HepG2 (cell line): ENCODE data around the gene NR2F6. TPM values are rescaled to one million over a fixed set of nuclear protein-coding genes. Genes with fewer than 3 reads are reported as not detected.

Source experiments
- AGO2 ChIP-seq: fragments of 200-400 bp; formaldehyde crosslinking; optimal IDR thresholded peaks from 2 replicates; pipeline ENCODE3; 2017; ENCODE audit warnings: mild to moderate bottlenecking, low read depth, low read length, moderate library complexity
- ARHGAP35 ChIP-seq: sonication (generic); formaldehyde crosslinking; IDR thresholded peaks from 2 replicates; pipeline ENCODE4 v1.9.0; 2022; ENCODE audit warnings: mild to moderate bottlenecking, inconsistent platforms, moderate library complexity, missing genetic modification reagents, borderline replicate concordance
- ARID2 ChIP-seq: sonication (generic); formaldehyde crosslinking; IDR thresholded peaks from 2 replicates; pipeline ENCODE4 v1.8.1; 2022; ENCODE audit warnings: mild to moderate bottlenecking, missing genetic modification reagents, borderline replicate concordance
- CEBPG ChIP-seq: IDR thresholded peaks from 2 replicates; pipeline ENCODE4 v1.6.1; 2016
- FOXK1 ChIP-seq: sonication (generic); formaldehyde crosslinking; IDR thresholded peaks from 2 replicates; pipeline ENCODE4 v1.4.0; 2020; ENCODE audit warnings: low read depth, missing genetic modification reagents, borderline replicate concordance
- KAT7 ChIP-seq: IDR thresholded peaks from 2 replicates; pipeline ENCODE4 v1.6.1; 2018; ENCODE audit warnings: borderline replicate concordance, missing compliant biosample characterization
- MAFK ChIP-seq, 2 experiments: IDR thresholded peaks in 1 of 2; conservative IDR thresholded peaks in 1 of 2; 2 replicates each; pipeline ENCODE4 v1.6.1; 2011; ENCODE audit warnings: improper control_type of control experiment in 2 of 2, low read length in 2 of 2
- NCOR1 ChIP-seq: fragments of 200-600 bp; sonication (generic); IDR thresholded peaks from 2 replicates; pipeline ENCODE4 v1.7.0; 2017; ENCODE audit warnings: antibody characterized with exemption, low read length, borderline replicate concordance
- NR2F1 ChIP-seq, 2 experiments: fragments of 450-650 bp in 1 of 2; formaldehyde crosslinking in 1 of 2; IDR thresholded peaks; 2 replicates each; pipeline versions ENCODE4 v1.5.0 to v1.6.1; 2016 to 2020; ENCODE audit warnings: mild to moderate bottlenecking in 1 of 2, missing compliant biosample characterization in 1 of 2, missing genetic modification reagents in 1 of 2, moderate library complexity in 1 of 2
- ZNF10 ChIP-seq: sonication (generic); formaldehyde crosslinking; IDR thresholded peaks from 2 replicates; pipeline ENCODE4 v1.4.0; 2020; ENCODE audit warnings: mild to moderate bottlenecking, low read depth, missing genetic modification reagents, borderline replicate concordance
- ZNF17 ChIP-seq: sonication (generic); formaldehyde crosslinking; IDR thresholded peaks from 2 replicates; pipeline ENCODE4 v1.5.0; 2020; ENCODE audit warnings: mild to moderate bottlenecking, missing genetic modification reagents
- ZNF607 ChIP-seq: sonication (generic); formaldehyde crosslinking; IDR thresholded peaks from 2 replicates; pipeline ENCODE4 v1.5.1; 2020; ENCODE audit warnings: missing genetic modification reagents, mild to moderate bottlenecking, borderline replicate concordance
- ZSCAN31 ChIP-seq: sonication (generic); formaldehyde crosslinking; IDR thresholded peaks from 2 replicates; pipeline ENCODE4 v1.5.0; 2020; ENCODE audit warnings: low read depth, mild to moderate bottlenecking, missing genetic modification reagents
- polyA plus RNA-seq, 8 experiments: library from polyadenylated mRNA; depleted of rRNA in 3 of 8; stranded (reverse) in 7 of 8; unstranded in 1 of 8; fragments of >200 nt; fragmentation: Illumina TruSeq in 4 of 8; extraction: Trizol in 4 of 8; gene quantifications; 2 replicates each; pipeline versions ENCODE4 v1.2.1 to v1.2.3, GENCODE V29; 2011 to 2016; ENCODE audit warnings: low read depth in 4 of 8, missing spikeins in 1 of 8, mixed read lengths in 1 of 8; ENCODE audit not compliant: insufficient read depth in 1 of 8
- total RNA-seq, 5 experiments: library from RNA; depleted of rRNA; stranded (reverse); fragments of >200 nt; fragmentation: Illumina TruSeq; extraction: Trizol; gene quantifications; 2 replicates each; pipeline ENCODE4 v1.2.3, GENCODE V29; 2016; ENCODE audit warnings: low read depth in 1 of 5
- TF ChIP-seq, protein P1 (sequence below): sonication (generic); formaldehyde crosslinking; IDR thresholded peaks from 2 replicates; pipeline ENCODE4 v1.9.0; 2022; ENCODE audit warnings: low read depth, missing genetic modification reagents
- TF ChIP-seq, protein P2 (sequence below): sonication (generic); formaldehyde crosslinking; IDR thresholded peaks from 2 replicates; pipeline ENCODE4 v1.8.0; 2022; ENCODE audit warnings: missing genetic modification reagents, mild to moderate bottlenecking, moderate library complexity, borderline replicate concordance
- TF ChIP-seq, protein P3 (sequence below): sonication (generic); formaldehyde crosslinking; conservative IDR thresholded peaks from 2 replicates; pipeline ENCODE4 v1.4.0; 2020; ENCODE audit warnings: mild to moderate bottlenecking, missing genetic modification reagents, moderate library complexity
- TF ChIP-seq, protein P4 (sequence below): sonication (generic); formaldehyde crosslinking; IDR thresholded peaks from 2 replicates; pipeline ENCODE4 v1.5.0; 2020; ENCODE audit warnings: missing genetic modification reagents
- TF ChIP-seq, protein P5 (sequence below): IDR thresholded peaks from 2 replicates; pipeline ENCODE4 v1.6.1; 2016; ENCODE audit warnings: low read depth

NR2F6 gene
- total and polyA plus RNA-seq, 2 of the 13 experiments (the other 11 are each of a cell fraction or from before 2014, with no cell fraction given): 30.9 to 72.4 TPM

DNA sequence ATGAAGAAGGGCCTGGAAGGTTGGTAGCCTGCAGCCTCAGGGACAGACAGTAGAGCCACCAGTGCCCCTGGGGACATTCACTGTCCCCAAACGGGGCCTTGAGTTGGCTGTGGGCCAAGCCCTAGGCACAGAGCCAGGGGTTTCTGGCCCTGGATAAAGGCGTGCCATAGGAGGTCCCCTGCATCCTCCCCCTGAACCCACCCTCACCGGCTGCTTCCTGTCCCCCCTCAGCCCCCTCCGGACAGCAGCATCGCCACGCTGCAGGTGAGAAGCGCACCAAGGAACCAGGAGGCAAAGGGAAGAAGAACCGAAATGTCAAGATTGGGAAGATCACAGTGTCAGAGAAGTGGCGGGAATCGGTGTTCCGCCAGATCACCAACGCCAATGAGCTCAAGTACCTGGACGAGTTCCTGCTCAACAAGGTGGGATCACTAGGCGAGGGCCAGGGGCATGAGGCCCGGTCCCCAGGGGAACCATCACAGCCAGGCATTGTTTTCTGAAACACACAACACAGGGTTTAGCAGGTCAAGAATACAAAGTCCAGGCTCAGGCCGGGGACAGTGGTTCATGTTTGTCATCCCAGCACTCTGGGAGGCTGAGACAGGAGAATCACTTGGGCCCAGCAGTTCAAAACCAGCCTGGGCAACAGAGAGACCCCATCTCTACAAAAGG lies 45.2 kb downstream of the NR2F6 start (continued):
- TF ChIP-seq ZNF607 (CRISPR knock-in tag) (peak; percentile 20; the same call in 1 of the 2 replicates), ARID2 (CRISPR knock-in tag) (0 out of 2 replicates have a peak, but pooled peaks have one; percentile 11), NR2F1 (CRISPR knock-in tag; IDR thresholded peaks at IDR 0.05) (peak; percentile 78 to 90; a peak in 3 of 4 replicates), FOXK1 (CRISPR knock-in tag) (peak; percentile 55; the same call in 1 of the 2 replicates), ARHGAP35 (CRISPR knock-in tag) (no peak), KAT7 (CRISPR knock-in tag) (no peak), ZSCAN31 (CRISPR knock-in tag) (0 out of 2 replicates have a peak, but pooled peaks have one; percentile 28), NCOR1 (peak; percentile 75; the same call in 1 of the 2 replicates), CEBPG (peak; percentile 8; the same call in 1 of the 2 replicates), MAFK (conservative IDR thresholded peaks at IDR 0.05 in 1 of 2, IDR thresholded peaks at IDR 0.05 in 1 of 2; ENCODE audit: low read length in 2 of 2) (peak in 1 of 2 experiments; percentile 24; a peak in 1 of 4 replicates), AGO2 (no peak), ZNF17 (no peak), ZNF10 (CRISPR knock-in tag) (no peak)
- TF ChIP-seq, protein P1, sequence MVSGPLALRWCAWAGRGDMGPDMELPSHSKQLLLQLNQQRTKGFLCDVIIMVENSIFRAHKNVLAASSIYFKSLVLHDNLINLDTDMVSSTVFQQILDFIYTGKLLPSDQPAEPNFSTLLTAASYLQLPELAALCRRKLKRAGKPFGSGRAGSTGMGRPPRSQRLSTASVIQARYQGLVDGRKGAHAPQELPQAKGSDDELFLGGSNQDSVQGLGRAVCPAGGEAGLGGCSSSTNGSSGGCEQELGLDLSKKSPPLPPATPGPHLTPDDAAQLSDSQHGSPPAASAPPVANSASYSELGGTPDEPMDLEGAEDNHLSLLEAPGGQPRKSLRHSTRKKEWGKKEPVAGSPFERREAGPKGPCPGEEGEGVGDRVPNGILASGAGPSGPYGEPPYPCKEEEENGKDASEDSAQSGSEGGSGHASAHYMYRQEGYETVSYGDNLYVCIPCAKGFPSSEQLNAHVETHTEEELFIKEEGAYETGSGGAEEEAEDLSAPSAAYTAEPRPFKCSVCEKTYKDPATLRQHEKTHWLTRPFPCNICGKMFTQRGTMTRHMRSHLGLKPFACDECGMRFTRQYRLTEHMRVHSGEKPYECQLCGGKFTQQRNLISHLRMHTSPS: no peak
- TF ChIP-seq, protein P2, sequence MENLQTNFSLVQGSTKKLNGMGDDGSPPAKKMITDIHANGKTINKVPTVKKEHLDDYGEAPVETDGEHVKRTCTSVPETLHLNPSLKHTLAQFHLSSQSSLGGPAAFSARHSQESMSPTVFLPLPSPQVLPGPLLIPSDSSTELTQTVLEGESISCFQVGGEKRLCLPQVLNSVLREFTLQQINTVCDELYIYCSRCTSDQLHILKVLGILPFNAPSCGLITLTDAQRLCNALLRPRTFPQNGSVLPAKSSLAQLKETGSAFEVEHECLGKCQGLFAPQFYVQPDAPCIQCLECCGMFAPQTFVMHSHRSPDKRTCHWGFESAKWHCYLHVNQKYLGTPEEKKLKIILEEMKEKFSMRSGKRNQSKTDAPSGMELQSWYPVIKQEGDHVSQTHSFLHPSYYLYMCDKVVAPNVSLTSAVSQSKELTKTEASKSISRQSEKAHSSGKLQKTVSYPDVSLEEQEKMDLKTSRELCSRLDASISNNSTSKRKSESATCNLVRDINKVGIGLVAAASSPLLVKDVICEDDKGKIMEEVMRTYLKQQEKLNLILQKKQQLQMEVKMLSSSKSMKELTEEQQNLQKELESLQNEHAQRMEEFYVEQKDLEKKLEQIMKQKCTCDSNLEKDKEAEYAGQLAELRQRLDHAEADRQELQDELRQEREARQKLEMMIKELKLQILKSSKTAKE: 0 out of 2 replicates have a peak, but pooled peaks have one; percentile 39
- TF ChIP-seq, protein P3, sequence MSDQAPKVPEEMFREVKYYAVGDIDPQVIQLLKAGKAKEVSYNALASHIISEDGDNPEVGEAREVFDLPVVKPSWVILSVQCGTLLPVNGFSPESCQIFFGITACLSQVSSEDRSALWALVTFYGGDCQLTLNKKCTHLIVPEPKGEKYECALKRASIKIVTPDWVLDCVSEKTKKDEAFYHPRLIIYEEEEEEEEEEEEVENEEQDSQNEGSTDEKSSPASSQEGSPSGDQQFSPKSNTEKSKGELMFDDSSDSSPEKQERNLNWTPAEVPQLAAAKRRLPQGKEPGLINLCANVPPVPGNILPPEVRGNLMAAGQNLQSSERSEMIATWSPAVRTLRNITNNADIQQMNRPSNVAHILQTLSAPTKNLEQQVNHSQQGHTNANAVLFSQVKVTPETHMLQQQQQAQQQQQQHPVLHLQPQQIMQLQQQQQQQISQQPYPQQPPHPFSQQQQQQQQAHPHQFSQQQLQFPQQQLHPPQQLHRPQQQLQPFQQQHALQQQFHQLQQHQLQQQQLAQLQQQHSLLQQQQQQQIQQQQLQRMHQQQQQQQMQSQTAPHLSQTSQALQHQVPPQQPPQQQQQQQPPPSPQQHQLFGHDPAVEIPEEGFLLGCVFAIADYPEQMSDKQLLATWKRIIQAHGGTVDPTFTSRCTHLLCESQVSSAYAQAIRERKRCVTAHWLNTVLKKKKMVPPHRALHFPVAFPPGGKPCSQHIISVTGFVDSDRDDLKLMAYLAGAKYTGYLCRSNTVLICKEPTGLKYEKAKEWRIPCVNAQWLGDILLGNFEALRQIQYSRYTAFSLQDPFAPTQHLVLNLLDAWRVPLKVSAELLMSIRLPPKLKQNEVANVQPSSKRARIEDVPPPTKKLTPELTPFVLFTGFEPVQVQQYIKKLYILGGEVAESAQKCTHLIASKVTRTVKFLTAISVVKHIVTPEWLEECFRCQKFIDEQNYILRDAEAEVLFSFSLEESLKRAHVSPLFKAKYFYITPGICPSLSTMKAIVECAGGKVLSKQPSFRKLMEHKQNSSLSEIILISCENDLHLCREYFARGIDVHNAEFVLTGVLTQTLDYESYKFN (CRISPR knock-in tag): peak; percentile 90
- TF ChIP-seq, protein P4, sequence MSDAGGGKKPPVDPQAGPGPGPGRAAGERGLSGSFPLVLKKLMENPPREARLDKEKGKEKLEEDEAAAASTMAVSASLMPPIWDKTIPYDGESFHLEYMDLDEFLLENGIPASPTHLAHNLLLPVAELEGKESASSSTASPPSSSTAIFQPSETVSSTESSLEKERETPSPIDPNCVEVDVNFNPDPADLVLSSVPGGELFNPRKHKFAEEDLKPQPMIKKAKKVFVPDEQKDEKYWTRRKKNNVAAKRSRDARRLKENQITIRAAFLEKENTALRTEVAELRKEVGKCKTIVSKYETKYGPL (CRISPR knock-in tag): no peak
- TF ChIP-seq, protein P5, sequence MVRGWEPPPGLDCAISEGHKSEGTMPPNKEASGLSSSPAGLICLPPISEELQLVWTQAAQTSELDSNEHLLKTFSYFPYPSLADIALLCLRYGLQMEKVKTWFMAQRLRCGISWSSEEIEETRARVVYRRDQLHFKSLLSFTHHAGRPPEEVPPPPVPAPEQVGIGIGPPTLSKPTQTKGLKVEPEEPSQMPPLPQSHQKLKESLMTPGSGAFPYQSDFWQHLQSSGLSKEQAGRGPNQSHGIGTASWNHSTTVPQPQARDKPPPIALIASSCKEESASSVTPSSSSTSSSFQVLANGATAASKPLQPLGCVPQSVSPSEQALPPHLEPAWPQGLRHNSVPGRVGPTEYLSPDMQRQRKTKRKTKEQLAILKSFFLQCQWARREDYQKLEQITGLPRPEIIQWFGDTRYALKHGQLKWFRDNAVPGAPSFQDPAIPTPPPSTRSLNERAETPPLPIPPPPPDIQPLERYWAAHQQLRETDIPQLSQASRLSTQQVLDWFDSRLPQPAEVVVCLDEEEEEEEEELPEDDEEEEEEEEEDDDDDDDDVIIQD (CRISPR knock-in tag): 0 out of 2 replicates have a peak, but pooled peaks have one; percentile 24
